LNCaP clone FGC (cell line): ENCODE measurements around the gene MCFD2.

Experiments
- DNase-seq: peaks from one replicate; pipeline ENCODE4 v3.0.0-alpha.2; 2011; ENCODE audit warnings: low read depth
- H3K4me3 ChIP-seq: 2 replicates; pipeline ENCODE4 v1.5.1; 2011; ENCODE audit warnings: mild to moderate bottlenecking, low read depth, low read length, control low read depth
- CTCF ChIP-seq: IDR thresholded peaks from 2 replicates; pipeline ENCODE4 v1.5.1; 2012; ENCODE audit warnings: mild to moderate bottlenecking; ENCODE audit not compliant: control insufficient read depth, insufficient read depth; ENCODE audit errors: extremely low read depth

MCFD2 gene

GRCh38 chr2:46888421-46888952 lies 27.1 kb downstream of the MCFD2 start:
- DNase-seq, result no peak
- H3K4me3 ChIP-seq, result no peak overlapping the region
- no peak for TF ChIP-seq CTCF

- no peak for DNase-seq
- no peak overlapping the region for H3K4me3 ChIP-seq
- no peak for TF ChIP-seq CTCF
Measured at GRCh38 chr2:46887028-46887885, 28.3 kb downstream of the MCFD2 start.

- no peak for TF ChIP-seq CTCF
- no peak for DNase-seq
- no peak overlapping the region for H3K4me3 ChIP-seq
Measured at GRCh38 chr2:46886268-46887027, 29.2 kb downstream of the MCFD2 start.

- no peak for DNase-seq
Measured at GRCh38 chr2:46885376-46885775, 30.2 kb downstream of the MCFD2 start.

GRCh38 chr2:46879511-46879910 lies 36.1 kb downstream of the MCFD2 start:
- no peak for DNase-seq
- H3K4me3 ChIP-seq, result no peak overlapping the region
- TF ChIP-seq CTCF, result no peak

More at GRCh38 chr2:46885376-46885775, 30.2 kb downstream of the MCFD2 start:
- TF ChIP-seq CTCF, result no peak
- no peak overlapping the region for H3K4me3 ChIP-seq

GRCh38 chr2:46878886-46879285 lies 36.7 kb downstream of the MCFD2 start:
- H3K4me3 ChIP-seq, result no peak overlapping the region
- no peak for TF ChIP-seq CTCF
- no peak for DNase-seq
